NCI-H2081 (cell line): Measurements from ENCODE around the gene ATG10.
"Not testable (repeated sequence)": the region's sequence is repeated elsewhere in the genome, so short reads cannot be mapped to it uniquely, and the experiment has no call there.

Experiments
- DNase-seq, 2 experiments: peaks; one replicate each; lab custom pipeline; 2025; lab: John Stamatoyannopoulos, UW

ATG10 gene

GRCh38 chr5:82054004-82054710 lies 82.3 kb downstream of the ATG10 start:
- DNase-seq, result no peak

DNA sequence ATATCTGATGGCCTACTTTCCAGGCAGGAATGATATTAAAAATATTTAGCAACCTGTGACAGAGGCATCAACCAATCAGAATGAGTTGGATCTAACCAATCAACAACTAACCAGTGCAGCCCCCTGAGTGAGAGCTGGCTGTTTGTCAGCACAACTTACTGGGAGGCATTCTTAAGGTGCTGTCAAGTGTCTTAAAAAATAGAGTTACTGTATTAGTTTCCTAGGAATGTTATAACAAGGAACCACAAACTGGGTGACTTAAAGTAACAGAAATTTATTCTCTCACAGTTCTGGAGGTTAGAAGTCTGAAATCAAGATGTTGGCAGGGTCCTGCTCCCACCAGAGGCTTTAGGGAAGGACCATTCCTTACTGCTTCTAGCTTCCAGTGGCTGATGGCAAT lies 85.2 kb downstream of the ATG10 start:
- DNase-seq, result no peak

- no peak for DNase-seq
Observed at GRCh38 chr5:82058710-82059109, 86.9 kb downstream of the ATG10 start.

DNA sequence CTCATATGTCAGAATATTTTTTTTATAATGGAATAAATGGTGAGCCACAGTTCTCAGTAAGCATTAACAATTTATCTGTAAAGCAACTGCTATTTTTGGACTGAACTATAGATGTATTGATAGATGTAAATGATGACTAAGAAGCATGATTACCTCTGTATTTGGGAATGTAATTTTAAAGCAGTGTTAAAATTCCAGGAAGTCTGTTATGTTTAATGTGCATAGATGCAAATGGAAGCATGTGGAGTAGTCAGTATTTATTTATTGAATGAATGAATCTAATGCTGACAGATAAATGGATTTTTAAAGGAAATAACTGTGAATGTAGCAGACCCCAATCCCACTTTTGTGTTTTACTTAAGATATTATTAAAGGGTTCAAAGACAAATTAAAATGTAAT lies 95.0 kb downstream of the ATG10 start:
- no peak for DNase-seq

GRCh38 chr5:82068042-82068441 lies 96.2 kb downstream of the ATG10 start:
- not testable (repeated sequence) for DNase-seq

DNA sequence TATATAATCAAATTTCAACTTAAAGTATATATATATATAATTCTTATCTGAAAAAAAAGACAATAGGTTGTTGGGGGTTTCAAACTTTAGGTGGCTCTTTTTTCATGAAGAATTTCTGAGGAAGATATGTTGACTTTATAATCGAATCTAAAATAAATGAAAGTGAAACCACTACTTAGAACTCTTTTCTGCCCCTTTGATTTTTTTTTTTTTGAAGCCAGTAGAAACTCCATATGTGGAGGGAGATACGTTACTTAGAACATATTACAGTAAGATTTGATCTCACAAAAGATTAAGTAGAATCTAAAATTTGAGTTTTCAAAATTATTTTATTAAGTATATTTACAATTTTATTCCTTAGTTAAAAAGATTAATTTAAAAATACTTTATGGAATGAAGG lies 96.9 kb downstream of the ATG10 start:
- no peak for DNase-seq

- DNase-seq, result no peak
Observed at GRCh38 chr5:82072138-82072537, 100.3 kb downstream of the ATG10 start.

GRCh38 chr5:82073179-82073578 lies 101.4 kb downstream of the ATG10 start:
- no peak for DNase-seq

GRCh38 chr5:82074950-82075349 lies 103.1 kb downstream of the ATG10 start:
- DNase-seq, result no peak

GRCh38 chr5:82077496-82077895 lies 105.7 kb downstream of the ATG10 start:
- DNase-seq, result no peak

- no peak for DNase-seq
Observed at GRCh38 chr5:82091617-82092016, 119.8 kb downstream of the ATG10 start.

GRCh38 chr5:82095536-82095935 lies 123.7 kb downstream of the ATG10 start:
- DNase-seq, result no peak

DNA sequence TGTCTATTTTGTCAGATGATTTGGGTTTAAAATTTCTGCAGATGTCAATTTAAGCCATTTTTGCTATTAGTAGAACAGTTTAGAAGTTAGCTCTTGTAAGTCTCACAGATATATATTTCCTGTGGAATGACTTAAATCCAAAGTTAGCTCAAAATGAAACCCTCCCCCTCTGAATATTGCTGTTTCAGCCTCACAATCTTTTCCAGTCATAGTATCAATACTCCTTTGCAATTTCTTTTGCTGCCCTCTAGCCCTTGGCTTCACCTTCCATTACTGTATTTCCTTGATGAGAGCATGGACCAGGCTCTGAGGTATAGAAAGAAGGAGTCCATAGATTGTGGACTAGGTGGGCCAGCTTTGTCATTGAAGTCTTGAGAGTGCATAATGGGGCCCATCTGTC lies 124.4 kb downstream of the ATG10 start:
- DNase-seq, result no peak

DNA sequence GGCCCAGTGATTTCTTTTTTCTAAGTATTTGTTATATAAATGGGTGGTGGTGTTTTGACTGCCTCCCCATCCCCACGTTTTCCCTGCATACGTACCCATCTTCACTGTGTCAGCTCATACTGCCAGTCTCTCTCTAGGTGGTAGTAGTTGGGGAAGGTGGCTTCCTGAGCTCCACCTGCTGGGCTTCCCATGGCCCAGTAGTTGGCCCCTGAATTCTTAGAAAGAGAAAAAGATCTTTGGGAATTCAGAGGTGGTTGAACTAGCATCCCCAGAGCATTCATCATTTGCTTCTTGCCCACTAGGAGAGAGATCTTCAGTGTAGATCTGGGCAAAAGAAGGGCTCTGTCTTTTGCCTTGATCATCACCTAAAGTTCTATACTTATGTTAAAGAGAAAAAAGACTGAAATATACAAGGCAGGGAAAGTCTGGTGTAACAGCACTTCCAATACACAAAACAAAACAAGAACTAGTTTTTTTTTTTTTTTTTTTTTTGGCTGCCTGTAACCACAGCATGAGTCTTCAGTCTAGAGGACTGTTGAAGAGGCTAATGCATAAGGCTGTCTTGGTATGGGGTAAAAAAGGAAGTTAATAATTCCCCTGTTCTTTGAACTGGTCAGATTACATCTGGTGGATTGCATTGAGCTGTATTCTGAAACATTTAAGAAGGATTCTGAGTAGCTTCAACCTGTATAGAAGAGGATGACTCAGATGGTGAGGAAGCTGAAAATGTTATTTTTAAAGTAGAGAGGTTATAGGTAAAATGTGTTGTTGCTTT lies 128.7 kb downstream of the ATG10 start:
- no peak for DNase-seq

- DNase-seq, result no peak
Observed at GRCh38 chr5:82104872-82105271, 133.0 kb downstream of the ATG10 start.

GRCh38 chr5:82105457-82105856 lies 133.6 kb downstream of the ATG10 start:
- DNase-seq, result no peak

DNA sequence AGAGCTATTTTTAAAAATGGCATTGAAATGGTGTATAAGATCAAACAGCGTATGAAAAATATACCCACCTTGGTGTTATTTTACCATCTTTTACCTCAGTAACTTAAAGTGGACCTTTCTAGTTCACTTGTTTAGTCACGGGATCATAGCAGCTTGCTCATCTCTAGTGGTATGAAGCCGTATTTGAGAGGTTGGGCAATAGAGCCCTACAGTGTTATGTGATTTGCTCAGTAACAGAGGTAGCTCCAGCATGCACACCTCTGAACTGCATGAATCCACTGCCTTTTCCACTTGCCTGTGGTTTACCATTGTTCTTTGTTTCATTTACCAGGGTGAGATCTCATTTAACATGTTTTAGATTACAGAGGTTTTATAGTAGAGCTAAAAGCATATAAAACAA lies 134.4 kb downstream of the ATG10 start:
- no peak for DNase-seq

- no peak for DNase-seq
Observed at GRCh38 chr5:82106756-82107155, 134.9 kb downstream of the ATG10 start.

GRCh38 chr5:82107267-82107666 lies 135.4 kb downstream of the ATG10 start:
- no peak for DNase-seq

GRCh38 chr5:82109013-82109412 lies 137.2 kb downstream of the ATG10 start:
- DNase-seq, result no peak

- DNase-seq, result not testable (repeated sequence)
Observed at GRCh38 chr5:82109915-82110314, 138.1 kb downstream of the ATG10 start.

DNA sequence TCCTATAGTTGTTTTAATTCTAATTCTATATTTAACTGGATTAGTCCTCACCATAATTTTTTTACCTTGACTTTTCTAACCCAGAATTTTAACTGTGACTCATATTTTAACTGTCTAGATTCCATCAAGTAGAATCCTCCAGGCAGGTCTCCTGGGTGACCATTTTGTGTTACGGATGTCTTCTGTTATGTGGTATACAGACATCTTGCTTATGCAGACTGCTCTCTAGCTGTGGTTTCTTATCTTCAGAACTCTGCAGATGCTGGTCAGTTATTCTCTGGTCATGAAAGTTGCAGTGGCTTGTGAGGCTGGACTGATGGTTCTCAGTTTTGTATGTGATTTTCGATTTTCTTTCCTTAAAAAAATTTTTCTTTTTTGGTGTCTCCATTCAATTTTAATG lies 139.4 kb downstream of the ATG10 start:
- DNase-seq, result no peak

- no peak for DNase-seq
Observed at GRCh38 chr5:82115858-82116257, 144.0 kb downstream of the ATG10 start.

GRCh38 chr5:82119889-82120288 lies 148.1 kb downstream of the ATG10 start:
- no peak for DNase-seq
